Measurements from ENCODE around the gene SMARCAL1.

The SMARCAL1 gene

GRCh38 chr2:216447293-216447692, 35.0 kb downstream of the SMARCAL1 start:
- TF ChIP-seq USF1 (IDR thresholded peaks at IDR 0.05) = no peak
- TF ChIP-seq ZBTB7A (IDR thresholded peaks at IDR 0.05; ENCODE audit: low read depth) = no peak
- no peak for TF ChIP-seq CEBPB (IDR thresholded peaks at IDR 0.05)
- no peak for TF ChIP-seq YY1 (IDR thresholded peaks at IDR 0.05; ENCODE audit: low read depth)
- no peak for TF ChIP-seq FOXM1 (IDR thresholded peaks at IDR 0.05; ENCODE audit: borderline replicate concordance, low read depth)
- TF ChIP-seq MAX (IDR thresholded peaks at IDR 0.05) = no peak
- TF ChIP-seq TEAD4 (IDR thresholded peaks at IDR 0.05) = no peak
- TF ChIP-seq TAF1 (IDR thresholded peaks at IDR 0.05; ENCODE audit: low read depth) = no peak
- no peak for TF ChIP-seq EP300 (IDR thresholded peaks at IDR 0.05; ENCODE audit: borderline replicate concordance)
- TF ChIP-seq REST (IDR thresholded peaks at IDR 0.05; ENCODE audit: low read depth) = no peak
- no peak for TF ChIP-seq EGR1 (IDR thresholded peaks at IDR 0.05)
- TF ChIP-seq CREB1 (IDR thresholded peaks at IDR 0.05; ENCODE audit: low read depth) = no peak
- TF ChIP-seq NFIC (IDR thresholded peaks at IDR 0.05) = no peak
- no peak for TF ChIP-seq RAD21 (IDR thresholded peaks at IDR 0.05; ENCODE audit: low read depth)
- TF ChIP-seq TCF12 (IDR thresholded peaks at IDR 0.05; ENCODE audit: low read depth) = no peak

- TF ChIP-seq FOXM1 (IDR thresholded peaks at IDR 0.05; ENCODE audit: borderline replicate concordance, low read depth) (no peak), MAX (IDR thresholded peaks at IDR 0.05) (no peak), CREB1 (IDR thresholded peaks at IDR 0.05; ENCODE audit: low read depth) (no peak), REST (IDR thresholded peaks at IDR 0.05; ENCODE audit: low read depth) (no peak), USF1 (IDR thresholded peaks at IDR 0.05) (no peak), EP300 (IDR thresholded peaks at IDR 0.05; ENCODE audit: borderline replicate concordance) (no peak), RAD21 (IDR thresholded peaks at IDR 0.05; ENCODE audit: low read depth) (no peak)
Observed at GRCh38 chr2:216448829-216449228, 36.5 kb downstream of the SMARCAL1 start.

GRCh38 chr2:216450346-216450745, 38.1 kb downstream of the SMARCAL1 start:
- TF ChIP-seq CREB1 (IDR thresholded peaks at IDR 0.05; ENCODE audit: low read depth) (no peak), USF1 (IDR thresholded peaks at IDR 0.05) (no peak), TEAD4 (IDR thresholded peaks at IDR 0.05) (no peak), TAF1 (IDR thresholded peaks at IDR 0.05; ENCODE audit: low read depth) (no peak), EGR1 (IDR thresholded peaks at IDR 0.05) (no peak)

GRCh38 chr2:216450784-216451183, 38.5 kb downstream of the SMARCAL1 start:
- TF ChIP-seq EGR1 (IDR thresholded peaks at IDR 0.05) (no peak), TCF12 (IDR thresholded peaks at IDR 0.05; ENCODE audit: low read depth) (no peak), TEAD4 (IDR thresholded peaks at IDR 0.05) (no peak), CREB1 (IDR thresholded peaks at IDR 0.05; ENCODE audit: low read depth) (no peak), YY1 (IDR thresholded peaks at IDR 0.05; ENCODE audit: low read depth) (no peak), RAD21 (IDR thresholded peaks at IDR 0.05; ENCODE audit: low read depth) (no peak), CEBPB (IDR thresholded peaks at IDR 0.05) (no peak), REST (IDR thresholded peaks at IDR 0.05; ENCODE audit: low read depth) (no peak)

All from Ishikawa (cell line).